Esophagus squamous epithelium (tissue), 5 donors: ENCODE measurements around the gene GALK1. TPM values are rescaled to one million over a fixed set of nuclear protein-coding genes. Genes with fewer than 3 reads are reported as not detected.

ENCODE experiments used
- DNase-seq: peaks from one replicate; lab custom pipeline; 2025; lab: John Stamatoyannopoulos, UW
- H3K27ac ChIP-seq, 4 donors: fragments of 200-600 bp; sonication (generic); one replicate each; pipeline ENCODE4 v1.5.1; 2016 to 2019; ENCODE audit warnings: mild to moderate bottlenecking in 1 of 4
- H3K27me3 ChIP-seq, 4 donors: fragments of 200-600 bp; sonication (generic); 1 replicate in 3 of 4; 2 replicates in 1 of 4; pipeline versions ENCODE4 v1.5.1 to v1.6.0; 2017 to 2021; ENCODE audit warnings: antibody characterized with exemption in 1 of 4
- H3K36me3 ChIP-seq, 3 donors: fragments of 200-600 bp; sonication (generic); one replicate each; pipeline ENCODE4 v1.5.1; 2016 to 2019
- H3K4me1 ChIP-seq, 3 donors: fragments of 200-600 bp; sonication (generic); one replicate each; pipeline ENCODE4 v1.5.1; 2017 to 2019
- H3K4me3 ChIP-seq, 4 donors: fragments of 200-600 bp; sonication (generic); 1 replicate in 3 of 4; 2 replicates in 1 of 4; pipeline ENCODE4 v1.5.1; 2016 to 2019; ENCODE audit warnings: mild to moderate bottlenecking in 2 of 4, moderate library complexity in 1 of 4
- H3K9me3 ChIP-seq, 3 donors: fragments of 200-600 bp; sonication (generic); one replicate each; pipeline ENCODE4 v1.5.1; 2016 to 2019
- POLR2A ChIP-seq, 4 donors: fragments of 450-650 bp; IDR thresholded peaks; one replicate each; pipeline ENCODE4 v1.6.1; 2017; ENCODE audit warnings: antibody characterized with exemption in 4 of 4, mild to moderate bottlenecking in 4 of 4, moderate library complexity in 3 of 4
- WGBS, 2 donors: methylation state at CpG; one replicate each; pipeline ENCODE4 v1.1.5; 2018; 5-methylcytosine and 5-hydroxymethylcytosine counted together
- intact Hi-C: fragments of 100-400 bp; cut with DNase I; formaldehyde crosslinking; loops from one replicate; pipeline ENCODE4 v1.15.0; 2022
- total RNA-seq, 4 donors: library from RNA; depleted of rRNA; stranded (reverse); fragments of >200 nt; gene quantifications; one replicate each; pipeline ENCODE4 v1.1.0, GENCODE V29; 2016
- TF ChIP-seq, protein P1 (sequence below), 6 experiments: fragments of 450-650 bp in 4 of 6; fragments of 200-600 bp in 2 of 6; sonication (generic) in 2 of 6; IDR thresholded peaks; one replicate each; pipeline ENCODE4 v1.5.1; 2016 to 2019; ENCODE audit warnings: antibody characterized with exemption in 6 of 6, mild to moderate bottlenecking in 4 of 6, moderate library complexity in 4 of 6
- donor health status: DM: yes; HTN: yes; CAD: no.

The GALK1 gene
- total RNA-seq, 4 donors from 2014 or later, result 16.4 to 30.9 (median 20.2) TPM

DNA sequence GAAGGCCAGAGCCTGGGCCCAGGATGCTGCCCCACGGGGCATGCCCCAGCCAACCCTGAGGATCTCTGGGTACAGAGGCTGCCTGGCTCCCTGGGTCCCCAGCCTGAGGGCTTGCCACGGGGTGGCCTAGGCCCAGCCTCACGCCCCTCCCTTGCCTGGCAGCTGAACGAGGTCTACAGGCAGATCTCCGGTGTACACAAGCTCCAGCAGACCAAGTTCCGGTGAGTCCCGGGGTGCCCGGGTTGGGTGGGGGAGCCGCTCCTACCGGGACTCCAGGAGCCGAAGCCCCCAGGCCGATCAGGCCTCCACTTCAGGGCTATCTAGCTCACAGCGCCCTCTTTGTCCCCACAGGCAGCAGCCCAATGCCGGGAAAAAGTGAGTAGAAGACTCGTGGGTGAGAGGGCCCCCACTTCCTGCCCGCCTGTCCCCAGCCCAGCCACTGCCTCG lies 24.3 kb downstream of the GALK1 start:
- H3K4me1 ChIP-seq, result peaks cover 0 to 5% (median 3%) of the 10 kb centered on the region in 3 donors
- no peaks in the 10 kb centered on the region for H3K27me3 ChIP-seq
- WGBS, 2 donors, result 76 to 80% methylated on average over 3 to 4 of the region's 17 CpGs
- H3K36me3 ChIP-seq, result peaks cover 7 to 99% (median 45%) of the 10 kb centered on the region in 3 donors
- TF ChIP-seq, protein P1, sequence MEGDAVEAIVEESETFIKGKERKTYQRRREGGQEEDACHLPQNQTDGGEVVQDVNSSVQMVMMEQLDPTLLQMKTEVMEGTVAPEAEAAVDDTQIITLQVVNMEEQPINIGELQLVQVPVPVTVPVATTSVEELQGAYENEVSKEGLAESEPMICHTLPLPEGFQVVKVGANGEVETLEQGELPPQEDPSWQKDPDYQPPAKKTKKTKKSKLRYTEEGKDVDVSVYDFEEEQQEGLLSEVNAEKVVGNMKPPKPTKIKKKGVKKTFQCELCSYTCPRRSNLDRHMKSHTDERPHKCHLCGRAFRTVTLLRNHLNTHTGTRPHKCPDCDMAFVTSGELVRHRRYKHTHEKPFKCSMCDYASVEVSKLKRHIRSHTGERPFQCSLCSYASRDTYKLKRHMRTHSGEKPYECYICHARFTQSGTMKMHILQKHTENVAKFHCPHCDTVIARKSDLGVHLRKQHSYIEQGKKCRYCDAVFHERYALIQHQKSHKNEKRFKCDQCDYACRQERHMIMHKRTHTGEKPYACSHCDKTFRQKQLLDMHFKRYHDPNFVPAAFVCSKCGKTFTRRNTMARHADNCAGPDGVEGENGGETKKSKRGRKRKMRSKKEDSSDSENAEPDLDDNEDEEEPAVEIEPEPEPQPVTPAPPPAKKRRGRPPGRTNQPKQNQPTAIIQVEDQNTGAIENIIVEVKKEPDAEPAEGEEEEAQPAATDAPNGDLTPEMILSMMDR (IDR thresholded peaks at IDR 0.05), result no peak
- TF ChIP-seq POLR2A (IDR thresholded peaks at IDR 0.05), result no peak
- intact Hi-C loops, result no loop called here
- no peak overlapping the region for H3K4me3 ChIP-seq
- H3K9me3 ChIP-seq, result no peaks in the 10 kb centered on the region
- DNase-seq, result no peak
- H3K27ac ChIP-seq, result no peak overlapping the region

DNA sequence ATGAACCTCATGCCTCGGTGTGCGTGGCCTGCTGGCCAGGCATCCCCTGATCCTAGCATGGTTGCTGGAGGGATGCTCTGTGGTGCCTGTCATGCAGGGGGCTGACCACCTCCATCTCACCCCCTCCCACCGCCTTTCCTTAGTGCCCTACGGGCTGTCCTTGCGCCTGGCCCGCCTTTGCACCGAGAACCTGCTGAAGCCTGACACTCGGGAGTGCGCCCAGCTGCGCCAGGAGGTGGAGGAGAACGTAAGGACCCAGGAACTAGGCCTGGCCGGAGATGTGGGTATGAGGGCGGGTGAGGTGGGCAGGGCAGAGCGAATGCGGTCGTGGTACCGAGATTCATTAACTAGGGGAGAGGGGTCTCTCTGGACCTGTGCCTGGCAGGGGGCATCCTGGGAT lies 24.8 kb downstream of the GALK1 start:
- no peak overlapping the region for H3K27ac ChIP-seq
- intact Hi-C loops, result no loop called here
- H3K4me3 ChIP-seq, result no peak overlapping the region
- peaks cover 0 to 5% (median 3%) of the 10 kb centered on the region in 3 donors for H3K4me1 ChIP-seq
- no peaks in the 10 kb centered on the region for H3K27me3 ChIP-seq
- no peak for DNase-seq
- peaks cover 7 to 99% (median 45%) of the 10 kb centered on the region in 3 donors for H3K36me3 ChIP-seq
- no peak for TF ChIP-seq POLR2A (IDR thresholded peaks at IDR 0.05)
- TF ChIP-seq, protein P1 (IDR thresholded peaks at IDR 0.05), result no peak
- H3K9me3 ChIP-seq, result no peaks in the 10 kb centered on the region
- 96 to 100% methylated on average over 2 to 7 of the region's 17 CpGs for WGBS, 2 donors

DNA sequence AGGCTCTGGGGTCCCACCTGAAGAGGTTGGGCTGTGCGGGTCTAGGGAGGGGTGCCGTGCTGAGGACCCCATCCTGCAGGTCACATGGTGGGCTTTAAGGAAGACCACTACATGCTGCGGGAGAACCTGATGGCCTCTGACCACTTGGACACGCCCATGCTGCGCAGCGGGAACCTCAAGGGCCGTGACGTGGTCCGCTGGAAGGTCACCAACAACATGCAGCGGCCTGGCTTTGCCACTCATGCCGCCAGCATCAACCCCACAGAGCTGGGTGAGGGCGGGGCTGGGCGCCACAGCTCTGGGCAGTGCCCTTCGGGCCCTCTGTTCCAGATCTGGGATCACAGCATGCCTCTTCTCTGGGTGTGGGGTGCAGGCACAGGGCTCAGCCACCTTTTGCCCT lies 25.2 kb downstream of the GALK1 start:
- H3K4me3 ChIP-seq, result no peak overlapping the region
- H3K36me3 ChIP-seq, result peaks cover 7 to 99% (median 45%) of the 10 kb centered on the region in 3 donors
- peaks cover 0 to 5% (median 3%) of the 10 kb centered on the region in 3 donors for H3K4me1 ChIP-seq
- no peak for TF ChIP-seq POLR2A (IDR thresholded peaks at IDR 0.05)
- TF ChIP-seq, protein P1 (IDR thresholded peaks at IDR 0.05), result no peak
- H3K9me3 ChIP-seq, result no peaks in the 10 kb centered on the region
- 91% methylated on average over 9 of the region's 14 CpGs; no CpG with 5 or more reads in 1 of the 2 donors for WGBS, 2 donors
- no peak for DNase-seq
- no peak overlapping the region for H3K27ac ChIP-seq
- H3K27me3 ChIP-seq, result no peaks in the 10 kb centered on the region
- intact Hi-C loops, result no loop called here

DNA sequence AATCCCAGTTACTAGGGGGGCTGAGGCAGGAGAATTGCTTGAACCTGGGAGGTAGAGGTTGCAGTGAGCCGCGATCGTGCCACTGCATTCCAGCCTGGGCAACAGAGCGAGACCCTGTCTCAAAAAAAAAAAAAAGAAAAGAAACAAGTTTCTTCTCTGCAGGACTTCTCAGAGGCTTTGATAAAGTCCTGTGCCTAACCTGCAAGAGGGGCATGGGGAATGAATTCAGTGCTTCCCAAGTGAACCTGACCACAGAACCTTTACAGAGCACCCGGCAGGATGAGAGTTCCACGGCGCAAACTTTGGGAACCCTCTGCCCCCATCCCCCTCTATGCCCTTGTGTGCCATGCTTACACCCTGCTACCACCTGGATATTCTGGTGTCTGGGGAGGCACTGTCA lies 25.8 kb downstream of the GALK1 start:
- Histone ChIP-seq H3K4me1 (peaks cover 0 to 6% (median 0%) of the 10 kb centered on the region in 3 donors), H3K4me3 (no peak overlapping the region), H3K36me3 (peaks cover 7 to 99% (median 50%) of the 10 kb centered on the region in 3 donors), H3K27ac (no peak overlapping the region), H3K27me3 (no peaks in the 10 kb centered on the region), H3K9me3 (no peaks in the 10 kb centered on the region)
- TF ChIP-seq POLR2A (IDR thresholded peaks at IDR 0.05), result no peak
- TF ChIP-seq, protein P1 (IDR thresholded peaks at IDR 0.05), result no peak
- DNase-seq, result no peak
- WGBS, 2 donors, result 92 to 95% methylated on average over 6 to 7 of the region's 7 CpGs
- intact Hi-C loops, result no loop called here

DNA sequence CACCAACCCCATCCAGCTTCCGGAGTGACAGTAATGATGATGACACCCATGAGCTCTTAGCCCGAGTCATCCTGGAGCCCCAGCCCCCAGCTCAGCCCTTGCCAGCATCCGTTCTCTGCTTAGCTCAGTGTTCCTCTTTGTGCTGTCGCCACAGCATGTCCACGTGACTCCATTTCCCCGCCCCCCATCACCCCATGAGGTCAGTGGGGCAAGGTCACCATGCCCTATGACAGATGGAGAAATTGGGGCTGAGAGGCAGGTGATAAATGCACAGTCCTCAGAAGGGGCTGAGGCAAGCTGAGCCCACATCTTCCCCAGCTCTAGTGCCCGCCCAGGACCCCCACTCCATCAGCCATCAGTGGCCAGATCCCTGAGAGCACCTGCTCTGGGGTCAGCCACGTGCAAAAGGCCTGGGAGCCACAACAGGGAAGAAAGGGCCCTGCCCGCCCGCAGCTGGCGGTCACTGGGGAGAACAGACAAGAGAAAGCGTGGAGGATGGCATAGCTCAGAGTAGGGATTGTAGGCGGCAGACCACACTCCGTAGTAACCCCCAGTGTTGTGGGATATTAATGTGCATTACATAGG lies 26.7 kb downstream of the GALK1 start:
- 20 to 67% methylated on average over 5 to 11 of the region's 14 CpGs for WGBS, 2 donors
- H3K4me3 ChIP-seq, result no peak overlapping the region
- H3K4me1 ChIP-seq, result peaks cover 0 to 5% (median 0%) of the 10 kb centered on the region in 3 donors
- H3K27ac ChIP-seq, result no peak overlapping the region
- intact Hi-C loops, result no loop called here
- peaks cover 7 to 100% (median 50%) of the 10 kb centered on the region in 3 donors for H3K36me3 ChIP-seq
- no peaks in the 10 kb centered on the region for H3K27me3 ChIP-seq
- no peak for DNase-seq
- no peak for TF ChIP-seq POLR2A (IDR thresholded peaks at IDR 0.05)
- TF ChIP-seq, protein P1 (IDR thresholded peaks at IDR 0.05), result no peak
- no peaks in the 10 kb centered on the region for H3K9me3 ChIP-seq
